HuH-7 (cell line): ENCODE measurements around the gene DVL2.

ENCODE experiments used
- DNase-seq: peaks from one replicate; pipeline ENCODE4 v3.0.0; 2011; ENCODE audit warnings: low spot score

Gene DVL2

DNA sequence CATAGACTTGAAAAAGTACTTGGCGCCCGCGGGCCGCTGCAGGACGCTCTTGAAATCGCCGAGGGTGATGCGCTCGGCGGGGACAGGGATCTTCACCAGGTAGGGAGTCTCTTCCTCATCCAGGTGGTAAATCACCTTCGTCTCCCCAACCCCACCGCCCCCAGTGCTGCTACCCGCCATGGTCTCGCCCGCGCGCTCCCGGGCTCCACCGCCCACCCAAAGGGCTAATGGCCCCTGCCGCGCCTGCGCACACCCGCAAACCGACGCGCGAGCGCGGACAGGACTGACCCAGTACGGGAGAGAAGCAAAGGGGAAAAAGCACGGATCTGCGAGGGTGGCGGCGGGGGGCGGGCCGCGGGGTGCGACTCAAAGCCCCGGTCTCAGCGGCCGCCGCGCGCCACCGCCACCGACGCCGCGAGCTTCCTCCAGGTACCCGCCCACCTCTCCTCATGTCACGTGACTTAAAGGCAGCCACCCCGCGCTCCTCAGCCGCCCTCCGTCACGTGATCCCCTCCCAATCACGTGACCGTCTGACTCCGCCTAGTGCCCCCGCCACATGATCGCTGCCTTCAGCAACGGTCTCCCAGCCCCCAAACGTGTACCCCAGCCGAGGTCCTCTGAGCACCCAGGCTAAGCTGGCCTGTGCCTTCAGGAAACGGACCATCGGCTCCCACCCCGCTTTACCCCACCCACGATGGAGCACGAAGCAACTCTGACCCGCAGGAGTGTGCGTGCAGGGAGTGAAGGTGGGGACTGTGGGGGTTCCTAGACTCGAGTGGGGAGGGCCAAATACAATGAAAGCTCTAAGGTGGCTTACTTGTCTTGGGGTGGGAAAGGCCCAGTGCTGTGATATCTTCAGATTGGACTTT lies at the start of gene DVL2:
Gene DVL2 (minus strand): TSS at position 435 of the 869 bp plus-strand sequence. CDS start 255 bp downstream, at position 180.
- DNase-seq = peak; percentile 94

DNA sequence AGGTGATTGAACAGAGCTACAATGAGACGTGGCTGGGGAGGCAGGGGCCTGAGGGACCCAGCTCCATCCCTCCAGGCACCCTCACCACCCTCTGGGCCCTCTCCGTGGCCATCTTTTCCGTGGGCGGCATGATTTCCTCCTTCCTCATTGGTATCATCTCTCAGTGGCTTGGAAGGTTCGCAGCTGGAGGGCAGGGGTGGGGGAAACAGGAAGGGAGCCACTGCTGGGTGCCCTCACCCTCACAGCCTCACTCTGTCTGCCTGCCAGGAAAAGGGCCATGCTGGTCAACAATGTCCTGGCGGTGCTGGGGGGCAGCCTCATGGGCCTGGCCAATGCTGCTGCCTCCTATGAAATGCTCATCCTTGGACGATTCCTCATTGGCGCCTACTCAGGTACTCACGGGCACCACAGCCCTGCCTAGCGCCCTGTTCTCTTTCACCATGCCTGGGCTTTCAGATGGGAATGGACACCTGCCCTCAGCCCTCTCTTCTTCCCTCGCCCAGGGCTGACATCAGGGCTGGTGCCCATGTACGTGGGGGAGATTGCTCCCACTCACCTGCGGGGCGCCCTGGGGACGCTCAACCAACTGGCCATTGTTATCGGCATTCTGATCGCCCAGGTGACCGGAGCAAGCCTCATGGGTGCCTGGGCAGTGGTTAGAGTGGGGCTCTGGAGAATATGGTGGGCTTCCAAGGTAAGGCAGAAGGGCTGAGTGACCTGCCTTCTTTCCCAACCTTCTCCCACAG lies 49.3 kb upstream of the DVL2 start:
- no peak for DNase-seq

- DNase-seq = no peak
Measured at GRCh38 chr17:7282752-7283321, 48.5 kb upstream of the DVL2 start.

GRCh38 chr17:7281953-7282751 lies 47.8 kb upstream of the DVL2 start:
- DNase-seq = no peak

GRCh38 chr17:7281074-7281952 lies 47.0 kb upstream of the DVL2 start, which contains the start of gene SLC2A4:
Gene SLC2A4, plus strand, starts transcription at chr17:7281718. Its CDS starts 217 bp downstream, at chr17:7281935.
- DNase-seq = peak; percentile 98

DNA sequence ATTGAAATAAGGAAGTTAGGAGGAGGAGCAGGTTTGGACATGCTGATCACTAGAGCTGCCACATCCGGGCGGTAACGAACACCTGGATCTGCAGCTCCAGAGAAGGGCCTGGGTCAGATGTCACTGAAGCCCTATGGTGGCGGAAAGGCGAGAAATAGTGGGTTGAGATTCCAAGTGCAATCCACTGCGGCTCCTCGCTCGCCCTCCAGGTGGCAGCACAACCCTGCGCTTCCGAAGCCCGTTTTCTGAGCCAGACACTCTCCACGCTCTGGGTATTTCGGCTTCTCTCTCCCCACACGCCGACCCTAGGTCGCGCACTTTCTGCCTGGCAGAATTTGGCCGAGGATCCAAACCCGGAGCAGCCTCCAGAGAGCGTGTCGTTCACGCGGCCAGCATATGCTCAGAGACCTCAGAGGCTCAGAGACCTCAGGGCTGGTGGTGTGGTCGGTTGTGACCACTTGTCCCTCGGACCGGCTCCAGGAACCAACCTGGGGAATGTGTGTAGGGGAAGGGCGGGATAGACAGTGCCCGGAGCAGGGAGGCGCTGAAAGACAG lies 46.3 kb upstream of the DVL2 start:
- DNase-seq = peak; percentile 73

- no peak for DNase-seq
Measured at GRCh38 chr17:7279448-7279847, 45.1 kb upstream of the DVL2 start.

DNA sequence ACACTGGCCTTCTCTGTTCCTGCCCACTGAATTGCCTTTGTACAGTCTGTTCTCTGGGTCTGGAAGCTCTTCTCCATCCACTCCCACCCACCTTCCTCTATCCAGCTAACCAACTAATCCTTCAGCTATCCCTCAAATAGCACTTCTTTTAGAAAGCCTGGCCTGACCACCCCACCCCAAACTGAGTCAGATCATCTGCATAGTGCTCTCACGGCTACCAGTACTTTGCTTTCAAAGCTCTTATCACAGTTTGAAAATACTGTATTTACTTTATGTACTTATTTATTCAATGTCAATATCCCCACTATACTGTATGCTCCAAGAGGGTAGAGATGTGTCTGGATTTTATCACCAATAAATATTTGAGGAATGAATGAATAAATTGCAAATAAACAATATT lies 32.5 kb upstream of the DVL2 start:
- DNase-seq = no peak

DNA sequence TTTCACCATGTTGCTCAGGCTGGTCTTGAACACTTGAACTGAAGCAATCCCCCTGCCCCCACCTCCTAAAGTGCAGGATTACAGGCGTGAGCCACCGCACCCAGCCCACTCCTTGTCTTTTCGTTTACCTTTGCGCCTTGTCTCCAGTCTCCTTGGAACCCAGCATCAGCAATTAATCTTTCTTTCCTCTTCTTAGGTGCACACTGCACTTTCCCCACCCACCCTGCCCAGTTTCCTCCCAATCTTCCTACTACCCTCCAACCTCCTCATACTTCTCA lies 29.4 kb upstream of the DVL2 start:
- DNase-seq = no peak

- DNase-seq = no peak
Measured at GRCh38 chr17:7262935-7263800, 28.9 kb upstream of the DVL2 start.

- no peak for DNase-seq
Measured at GRCh38 chr17:7262192-7262934, 28.0 kb upstream of the DVL2 start, which contains the start of gene CLDN7. Gene CLDN7, minus strand, starts transcription at chr17:7262478. Its CDS starts 435 bp downstream, at chr17:7262043.

DNA sequence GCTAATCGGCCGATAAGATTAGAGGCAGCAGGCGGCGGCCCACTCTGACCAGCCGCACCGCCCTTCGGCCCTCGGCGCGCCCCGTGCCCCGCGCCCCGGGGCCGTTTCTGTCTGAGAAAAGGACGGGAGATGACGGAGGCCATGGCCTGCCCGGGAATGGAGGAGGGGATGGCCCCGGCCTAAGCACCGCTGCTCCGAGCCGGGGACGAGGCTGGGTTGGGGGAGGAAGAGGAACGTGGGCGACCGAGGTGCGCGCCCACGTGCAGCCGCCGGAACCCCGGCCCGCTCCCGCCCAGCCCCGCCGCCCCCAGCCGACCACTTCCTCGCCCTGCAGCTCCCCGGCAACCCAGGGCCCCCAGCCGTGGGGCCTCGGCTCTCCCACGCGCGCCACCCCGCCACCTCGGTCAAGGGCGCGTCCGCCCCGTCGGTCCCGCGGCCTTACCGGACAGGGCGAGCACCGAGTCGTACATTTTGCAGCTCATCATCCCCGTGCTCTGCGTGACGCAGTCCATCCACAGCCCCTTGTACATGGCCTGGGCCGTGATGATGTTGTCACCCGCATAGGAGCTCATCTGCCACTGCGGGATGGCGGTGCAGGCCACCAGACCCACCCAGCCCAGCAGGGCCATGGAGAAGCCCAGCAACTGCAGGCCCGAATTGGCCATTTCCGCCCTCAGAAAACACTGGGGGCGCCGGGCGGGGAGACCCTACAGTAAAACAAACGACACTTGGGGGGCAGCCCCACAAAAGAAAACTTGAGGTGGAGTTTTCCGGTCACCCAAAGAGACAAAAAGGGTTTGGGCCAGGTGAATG lies 27.3 kb upstream of the DVL2 start:
- DNase-seq = no peak

DNA sequence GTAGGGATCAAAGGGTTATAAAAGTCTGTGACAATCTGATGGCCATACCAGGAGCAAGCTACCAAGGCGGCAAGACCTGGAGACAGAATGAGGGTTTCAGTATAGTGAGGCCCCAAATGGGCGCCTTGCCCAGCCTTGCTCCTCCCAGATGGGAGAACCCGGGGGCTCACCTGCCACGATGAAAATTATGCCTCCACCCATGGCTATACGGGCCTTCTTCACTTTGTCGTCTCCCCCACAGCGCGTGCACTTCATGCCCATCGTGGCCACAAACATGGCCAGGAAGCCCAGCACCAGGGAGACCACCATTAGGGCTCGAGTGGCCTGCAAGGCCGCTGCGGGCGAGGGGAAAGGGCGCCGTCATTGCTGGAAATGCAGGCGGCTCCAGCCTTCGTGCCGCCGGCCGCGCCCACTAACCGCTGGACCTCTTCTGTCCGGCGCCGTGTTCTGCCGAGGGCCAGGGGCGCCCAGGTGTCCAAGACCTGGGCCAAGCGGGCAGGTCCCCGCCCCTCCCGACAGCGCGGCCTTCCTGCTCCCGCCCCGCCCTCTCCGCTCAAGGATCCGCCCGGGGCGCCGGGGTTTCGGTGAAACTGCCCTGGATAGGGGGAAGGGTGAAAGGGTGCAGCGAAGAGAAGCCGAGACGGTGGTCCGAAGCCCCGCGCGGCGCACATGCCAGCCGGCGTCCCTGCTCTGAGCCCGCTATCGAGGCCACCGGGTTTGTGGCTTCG lies 26.5 kb upstream of the DVL2 start:
- DNase-seq = no peak

GRCh38 chr17:7260151-7260550 lies 25.8 kb upstream of the DVL2 start:
- no peak for DNase-seq

DNA sequence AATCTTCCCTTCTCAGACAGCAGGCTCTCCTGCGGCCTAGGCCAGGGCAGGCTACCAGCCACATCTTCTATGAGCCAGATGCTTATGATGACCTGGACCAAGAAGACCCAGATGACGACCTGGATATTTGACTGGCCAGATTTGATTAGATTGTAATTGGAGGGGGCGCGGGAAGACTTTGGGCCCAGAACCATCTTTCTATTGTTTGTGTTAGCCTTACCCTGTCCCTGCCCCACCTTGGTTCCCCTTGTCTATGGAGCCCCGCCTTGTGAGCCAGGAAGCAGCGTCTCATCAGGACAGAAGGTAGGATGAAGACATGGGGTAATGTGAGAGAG lies 25.2 kb upstream of the DVL2 start:
- no peak for DNase-seq

DNA sequence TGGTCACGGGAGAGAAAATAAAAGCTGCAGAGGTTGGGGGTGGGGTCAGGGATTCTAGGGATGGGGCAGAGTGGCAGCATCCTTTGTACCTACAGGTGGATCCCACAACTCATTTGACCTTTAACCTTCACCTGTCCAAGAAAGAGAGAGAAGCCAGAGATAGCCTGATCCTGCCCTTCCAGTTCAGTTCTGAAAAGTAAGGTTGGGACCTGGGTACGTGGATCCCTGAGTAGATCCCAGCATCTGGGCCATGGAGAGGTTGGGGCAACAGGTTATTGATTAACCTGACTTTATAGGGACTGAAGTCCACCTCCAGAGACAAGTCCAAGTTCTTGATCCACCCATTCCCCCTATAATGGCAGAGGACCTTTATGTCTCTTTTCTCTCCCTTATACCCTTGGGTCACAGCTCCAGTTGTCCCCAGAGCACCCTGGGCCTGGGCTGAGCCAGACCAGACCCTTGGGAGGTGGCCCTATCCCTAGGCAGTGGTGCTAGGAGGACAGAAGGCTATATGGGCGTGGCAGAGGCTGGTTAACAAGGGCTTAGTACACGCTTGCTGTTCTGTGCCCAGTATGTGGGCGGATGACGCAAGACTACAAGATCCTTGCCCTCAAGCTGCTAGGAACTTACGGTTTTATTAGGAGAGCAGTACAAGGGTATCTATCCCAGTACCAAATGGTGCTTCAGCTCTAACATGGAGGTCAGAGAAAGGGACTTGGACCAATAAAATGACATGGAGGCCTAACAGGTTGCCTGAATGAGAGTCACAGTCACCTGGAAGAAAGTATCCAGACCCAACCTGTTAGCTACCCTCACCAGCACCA lies 24.6 kb upstream of the DVL2 start:
- peak; percentile 80 for DNase-seq
